Measurements from ENCODE around the gene AGTR1. TPM values are rescaled to one million over a fixed set of nuclear protein-coding genes. Genes with fewer than 3 reads are reported as not detected.

The AGTR1 gene
- total RNA-seq, 1 donor from 2014 or later = 7.2 TPM

DNA sequence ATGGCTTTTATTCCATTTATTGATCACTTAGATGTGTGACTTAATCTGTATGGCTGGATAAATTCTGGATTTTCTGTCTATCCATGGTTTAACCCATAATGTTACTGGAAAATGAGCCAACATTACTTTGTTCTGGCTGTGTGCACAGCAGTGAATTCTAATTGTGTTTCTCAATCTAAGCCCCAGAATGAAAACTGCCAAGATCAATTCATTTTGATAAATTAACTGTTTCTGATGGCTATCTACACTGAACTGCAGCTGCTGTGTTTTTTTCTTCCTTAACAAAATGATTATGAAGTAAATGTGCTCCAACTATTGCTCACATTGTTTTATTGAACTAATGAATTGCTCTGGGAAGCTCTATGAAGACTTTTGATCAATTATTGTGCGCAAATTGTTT is 94.2 kb downstream of the AGTR1 start:
- intact Hi-C loops (cut with DNase I) = no loop called here
- ATAC-seq (no peak), DNase-seq (ENCODE audit: low spot score) (no peak)

DNA sequence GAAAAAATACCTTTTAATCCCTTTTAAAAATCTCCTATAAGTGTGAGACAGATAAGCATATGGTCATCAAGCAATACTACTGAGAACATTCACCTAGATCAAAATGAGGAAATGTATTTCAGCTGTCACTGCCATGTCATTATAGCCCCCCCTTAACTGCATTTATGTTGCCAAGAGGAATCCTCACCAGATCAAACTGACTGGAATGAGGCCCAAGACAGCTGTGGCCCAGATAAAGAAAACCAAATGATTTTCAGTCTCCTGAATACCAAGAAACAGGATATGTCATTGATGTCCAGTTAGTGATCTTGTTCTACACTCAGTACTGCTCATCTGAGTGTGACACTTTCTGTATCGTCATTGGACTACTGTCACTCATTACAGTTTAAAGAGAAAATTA is 94.8 kb downstream of the AGTR1 start:
- intact Hi-C loops (cut with DNase I) = no loop called here
- DNase-seq (ENCODE audit: low spot score) = no peak
- no peak for ATAC-seq

Other genes with a start within 250 kb of the AGTR1 start
- 5.0 TPM for gene CPB1, start 129.9 kb downstream of the AGTR1 start, total RNA-seq
- 10.3 TPM for gene CPA3, start 167.4 kb downstream of the AGTR1 start, total RNA-seq

Data from sciatic nerve (tissue), 2 donors.